Measurements from ENCODE around the gene EPB41. TPM values are rescaled to one million over a fixed set of nuclear protein-coding genes. Genes with fewer than 3 reads are reported as not detected.

Gene EPB41
- total and polyA plus RNA-seq, 2 of the 8 experiments (the other 6 are each of a cell fraction or from before 2014, with no cell fraction given), result 36.7 to 109 TPM

- TF ChIP-seq TCF12 (IDR thresholded peaks at IDR 0.05; ENCODE audit: low read depth, low read length) (no peak), EZH2 (IDR thresholded peaks at IDR 0.05; ENCODE audit: low read depth, low read length, severe bottlenecking) (no peak), USF2 (IDR thresholded peaks at IDR 0.05; ENCODE audit: low read length) (no peak), RXRA (IDR thresholded peaks at IDR 0.05; ENCODE audit: insufficient read depth, low read depth, low read length) (no peak), SIN3A (conservative IDR thresholded peaks at IDR 0.05 in 1 of 2, IDR thresholded peaks at IDR 0.05 in 1 of 2; ENCODE audit: low read depth in 1 of 2, low read length in 2 of 2) (peak in 1 of 2 experiments; percentile 75; a peak in 1 of 4 replicates), EGR1 (IDR thresholded peaks at IDR 0.05; ENCODE audit: borderline replicate concordance, low read depth, low read length) (no peak), ATF2 (IDR thresholded peaks at IDR 0.05; ENCODE audit: low read length) (no peak), POLR2AphosphoS5 (IDR thresholded peaks at IDR 0.05; ENCODE audit: low read depth, low read length) (no peak), EP300 (IDR thresholded peaks at IDR 0.05; ENCODE audit: borderline replicate concordance in 1 of 2, low read depth in 2 of 2, low read length in 2 of 2) (no peak), TAF7 (optimal IDR thresholded peaks at IDR 0.05; ENCODE audit: borderline replicate concordance, low read depth, low read length) (peak; percentile 21), RAD21 (IDR thresholded peaks at IDR 0.05 in 1 of 2, conservative IDR thresholded peaks at IDR 0.05 in 1 of 2; ENCODE audit: low read depth in 2 of 2, low read length in 2 of 2) (peak; percentile 99), POLR2A (IDR thresholded peaks at IDR 0.05; ENCODE audit: control extremely low read depth in 1 of 2, low read depth in 2 of 2, low read length in 2 of 2) (no peak), SP4 (IDR thresholded peaks at IDR 0.05; ENCODE audit: low read length) (no peak), E2F6 (IDR thresholded peaks at IDR 0.05) (no peak; the same call in 1 of the 2 replicates), NRF1 (IDR thresholded peaks at IDR 0.05; ENCODE audit: low read depth, low read length) (no peak), POU5F1 (IDR thresholded peaks at IDR 0.05; ENCODE audit: low read depth, low read length) (no peak), ZNF274 (IDR thresholded peaks at IDR 0.05; ENCODE audit: borderline replicate concordance, extremely low read depth, low read length) (no peak), RNF2 (IDR thresholded peaks at IDR 0.05; ENCODE audit: borderline replicate concordance, low read depth, low read length, missing control alignments, poor library complexity, severe bottlenecking) (no peak), CBX8 (IDR thresholded peaks at IDR 0.05; ENCODE audit: borderline replicate concordance, low read depth, low read length) (no peak), CREB1 (IDR thresholded peaks at IDR 0.05) (no peak), BRCA1 (IDR thresholded peaks at IDR 0.05; ENCODE audit: low read depth, low read length) (no peak)
Observed at GRCh38 chr1:28882009-28882628, 32.2 kb upstream of the EPB41 start (continued).
